GM12872 (cell line): Measurements from ENCODE around the gene ZAP70.

ENCODE experiments used
- TF ChIP-seq, protein P1 (sequence below): IDR thresholded peaks from 3 replicates; pipeline ENCODE4 v1.5.1; 2011; ENCODE audit warnings: low read depth, mild to moderate bottlenecking, low read length, moderate library complexity; ENCODE audit not compliant: insufficient read depth

Gene ZAP70

GRCh38 chr2:97736185-97736584 is 22.8 kb downstream of the ZAP70 start:
- TF ChIP-seq, protein P1, sequence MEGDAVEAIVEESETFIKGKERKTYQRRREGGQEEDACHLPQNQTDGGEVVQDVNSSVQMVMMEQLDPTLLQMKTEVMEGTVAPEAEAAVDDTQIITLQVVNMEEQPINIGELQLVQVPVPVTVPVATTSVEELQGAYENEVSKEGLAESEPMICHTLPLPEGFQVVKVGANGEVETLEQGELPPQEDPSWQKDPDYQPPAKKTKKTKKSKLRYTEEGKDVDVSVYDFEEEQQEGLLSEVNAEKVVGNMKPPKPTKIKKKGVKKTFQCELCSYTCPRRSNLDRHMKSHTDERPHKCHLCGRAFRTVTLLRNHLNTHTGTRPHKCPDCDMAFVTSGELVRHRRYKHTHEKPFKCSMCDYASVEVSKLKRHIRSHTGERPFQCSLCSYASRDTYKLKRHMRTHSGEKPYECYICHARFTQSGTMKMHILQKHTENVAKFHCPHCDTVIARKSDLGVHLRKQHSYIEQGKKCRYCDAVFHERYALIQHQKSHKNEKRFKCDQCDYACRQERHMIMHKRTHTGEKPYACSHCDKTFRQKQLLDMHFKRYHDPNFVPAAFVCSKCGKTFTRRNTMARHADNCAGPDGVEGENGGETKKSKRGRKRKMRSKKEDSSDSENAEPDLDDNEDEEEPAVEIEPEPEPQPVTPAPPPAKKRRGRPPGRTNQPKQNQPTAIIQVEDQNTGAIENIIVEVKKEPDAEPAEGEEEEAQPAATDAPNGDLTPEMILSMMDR: no peak

DNA sequence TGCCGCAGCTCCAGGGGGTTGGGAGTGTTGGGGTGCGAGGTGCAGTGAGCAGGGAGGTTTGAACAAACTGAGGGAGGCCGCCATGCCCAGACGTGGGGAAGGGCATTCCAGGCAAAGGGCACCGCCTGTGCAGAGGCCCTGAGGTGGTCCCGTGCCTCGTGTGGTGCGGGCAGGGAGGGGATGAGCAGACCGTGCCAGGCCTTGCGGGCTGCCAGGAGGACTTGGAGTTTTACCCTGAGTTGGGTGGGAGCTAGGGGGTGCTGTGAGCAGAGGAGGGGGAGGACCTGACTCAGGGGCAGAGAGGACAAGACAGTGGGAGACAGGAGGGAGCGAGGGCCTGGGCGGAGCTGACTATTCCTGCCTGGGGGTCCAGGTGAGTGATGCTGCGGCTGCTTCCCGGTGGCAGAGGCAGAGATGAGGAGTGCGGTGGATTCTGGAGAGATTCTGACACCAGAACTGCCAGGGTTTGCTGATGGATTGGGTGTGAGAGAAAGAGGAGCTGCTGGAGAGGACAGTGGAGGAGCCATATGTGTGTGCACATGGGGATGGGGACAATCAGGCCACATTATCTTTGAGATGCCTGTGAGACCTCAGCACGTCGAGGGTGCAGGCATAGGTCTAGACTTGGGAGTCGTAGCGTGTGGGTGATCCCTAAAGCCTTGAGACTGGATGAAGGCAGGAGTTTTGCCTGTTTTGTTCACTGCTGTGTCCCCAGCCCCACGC is 23.4 kb downstream of the ZAP70 start:
- TF ChIP-seq, protein P1: no peak

DNA sequence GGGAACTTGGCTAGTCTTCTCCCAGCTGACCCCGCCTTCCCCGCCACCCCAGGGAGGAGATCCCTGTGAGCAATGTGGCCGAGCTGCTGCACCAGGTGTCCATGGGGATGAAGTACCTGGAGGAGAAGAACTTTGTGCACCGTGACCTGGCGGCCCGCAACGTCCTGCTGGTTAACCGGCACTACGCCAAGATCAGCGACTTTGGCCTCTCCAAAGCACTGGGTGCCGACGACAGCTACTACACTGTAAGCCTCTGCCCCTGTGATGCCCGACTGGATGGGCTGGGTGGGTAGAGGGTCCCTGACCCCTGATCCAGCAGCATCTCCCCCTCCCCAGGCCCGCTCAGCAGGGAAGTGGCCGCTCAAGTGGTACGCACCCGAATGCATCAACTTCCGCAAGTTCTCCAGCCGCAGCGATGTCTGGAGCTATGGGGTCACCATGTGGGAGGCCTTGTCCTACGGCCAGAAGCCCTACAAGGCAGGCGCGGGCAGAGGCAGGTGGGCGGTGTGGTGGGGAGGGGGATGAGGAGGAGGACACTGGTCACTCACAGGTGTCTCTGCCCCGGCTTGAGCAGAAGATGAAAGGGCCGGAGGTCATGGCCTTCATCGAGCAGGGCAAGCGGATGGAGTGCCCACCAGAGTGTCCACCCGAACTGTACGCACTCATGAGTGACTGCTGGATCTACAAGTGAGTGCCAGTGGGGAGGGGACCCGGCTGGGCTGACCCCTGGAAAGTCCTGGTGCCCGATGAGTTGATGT is 24.2 kb downstream of the ZAP70 start:
- TF ChIP-seq, protein P1: no peak

- TF ChIP-seq, protein P1: no peak
Observed at GRCh38 chr2:97738179-97739019, 25.0 kb downstream of the ZAP70 start.

DNA sequence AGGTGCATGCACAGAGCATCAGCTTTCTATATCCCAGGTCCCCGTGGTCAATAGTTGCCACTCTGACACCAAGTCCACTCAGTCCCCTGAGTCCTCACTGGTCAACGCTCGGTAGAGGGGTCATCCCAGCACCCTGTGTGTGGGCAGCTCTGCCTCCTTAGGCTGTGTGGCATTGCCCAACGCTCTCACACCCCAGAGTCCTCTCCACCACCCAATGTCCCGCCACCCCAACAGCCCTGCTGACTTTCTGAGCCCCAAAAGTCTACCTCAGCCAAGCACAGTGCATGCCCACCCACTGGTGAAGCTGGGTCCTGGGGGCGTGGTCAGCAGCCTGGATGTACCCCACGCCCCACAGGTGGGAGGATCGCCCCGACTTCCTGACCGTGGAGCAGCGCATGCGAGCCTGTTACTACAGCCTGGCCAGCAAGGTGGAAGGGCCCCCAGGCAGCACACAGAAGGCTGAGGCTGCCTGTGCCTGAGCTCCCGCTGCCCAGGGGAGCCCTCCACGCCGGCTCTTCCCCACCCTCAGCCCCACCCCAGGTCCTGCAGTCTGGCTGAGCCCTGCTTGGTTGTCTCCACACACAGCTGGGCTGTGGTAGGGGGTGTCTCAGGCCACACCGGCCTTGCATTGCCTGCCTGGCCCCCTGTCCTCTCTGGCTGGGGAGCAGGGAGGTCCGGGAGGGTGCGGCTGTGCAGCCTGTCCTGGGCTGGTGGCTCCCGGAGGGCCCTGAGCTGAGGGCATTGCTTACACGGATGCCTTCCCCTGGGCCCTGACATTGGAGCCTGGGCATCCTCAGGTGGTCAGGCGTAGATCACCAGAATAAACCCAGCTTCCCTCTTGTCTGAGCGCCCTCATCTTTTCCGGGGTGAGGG is 25.9 kb downstream of the ZAP70 start:
- TF ChIP-seq, protein P1: no peak

DNA sequence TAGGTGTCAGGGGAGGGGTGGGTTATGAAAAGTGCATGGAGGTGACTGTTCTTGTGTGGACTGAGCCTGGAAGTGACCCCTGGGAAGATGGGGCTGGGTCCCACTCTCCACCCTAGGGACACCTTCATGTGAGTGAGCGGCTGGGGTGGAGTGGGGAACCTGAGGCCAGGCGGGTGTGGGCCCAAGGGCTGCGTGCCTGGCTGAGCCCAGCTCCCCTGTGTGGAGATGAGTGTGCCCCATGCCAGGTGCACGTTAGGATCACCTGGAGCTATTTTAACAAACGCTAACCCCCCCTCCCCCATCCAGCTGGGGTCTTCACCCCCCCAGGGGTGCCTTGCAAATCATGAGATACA is 26.5 kb downstream of the ZAP70 start:
- TF ChIP-seq, protein P1: no peak
